GM23248 (cell line): ENCODE data around the gene MGAT5.

ENCODE experiments used
- EZH2 ChIP-seq: fragments of 200-600 bp; sonication (generic); IDR thresholded peaks from 2 replicates; pipeline ENCODE4 v1.6.1; 2018; ENCODE audit warnings: antibody characterized with exemption, mild to moderate bottlenecking; ENCODE audit not compliant: insufficient read depth, poor library complexity, severe bottlenecking
- EZH2phosphoT487 ChIP-seq: fragments of 200-600 bp; sonication (generic); IDR thresholded peaks from 2 replicates; pipeline ENCODE4 v1.6.1; 2018; ENCODE audit warnings: antibody characterized with exemption, moderate library complexity, mild to moderate bottlenecking, low read depth; ENCODE audit not compliant: insufficient read depth

- TF ChIP-seq EZH2phosphoT487: no peak
- no peak for TF ChIP-seq EZH2
Measured at GRCh38 chr2:134288814-134289213, 34.9 kb downstream of the MGAT5 start.
